Colonic mucosa (tissue), 4 donors: Measurements from ENCODE around the gene ZNF688. TPM values are rescaled to one million over a fixed set of nuclear protein-coding genes. Genes with fewer than 3 reads are reported as not detected.

Experiments used
- DNase-seq: peaks from one replicate; pipeline ENCODE4 v3.0.0-alpha.2; 2020
- H3K27ac ChIP-seq: fragments of 200-600 bp; one replicate; pipeline ENCODE4 v1.8.0; 2021
- H3K27me3 ChIP-seq: fragments of 200-600 bp; one replicate; pipeline ENCODE4 v1.8.0; 2021
- H3K36me3 ChIP-seq: fragments of 200-600 bp; one replicate; pipeline ENCODE4 v1.8.0; 2021
- H3K4me1 ChIP-seq: fragments of 200-600 bp; one replicate; pipeline ENCODE4 v1.8.0; 2021; ENCODE audit warnings: mild to moderate bottlenecking
- H3K4me3 ChIP-seq: fragments of 200-600 bp; one replicate; pipeline ENCODE4 v1.8.0; 2021
- H3K9ac ChIP-seq, 2 donors: one replicate each; pipeline ENCODE4 v1.7.0; 2013; ENCODE audit warnings: control low read depth in 2 of 2, low read depth in 2 of 2, low read length in 2 of 2
- H3K9me3 ChIP-seq: fragments of 200-600 bp; one replicate; pipeline ENCODE4 v1.8.0; 2021
- intact Hi-C: fragments of 100-400 bp; cut with DNase I; formaldehyde crosslinking; loops from one replicate; pipeline ENCODE4 v1.14.1; 2022
- total RNA-seq, 2 donors: library from RNA; stranded (reverse); fragmentation: NEBNext Ultra II Directional in 1 of 2; extraction: Animal tissue kit (Norgen Biotek cat#: 25700) in 1 of 2; gene quantifications; one replicate each; pipeline ENCODE4 v1.2.1, GENCODE V29; 2021
- TF ChIP-seq, protein P1 (sequence below): fragments of 200-600 bp; IDR thresholded peaks from one replicate; pipeline ENCODE4 v1.8.0; 2022; ENCODE audit warnings: antibody characterized with exemption, mild to moderate bottlenecking
- donor health status: healthy.
- donor health status: DM: no; HTN: no; CAD: no.
- donor health status: DM: no; HTN: no; CAD: no.

Gene ZNF688
- total RNA-seq, 2 donors from 2014 or later = 13.1 to 14.3 TPM

DNA sequence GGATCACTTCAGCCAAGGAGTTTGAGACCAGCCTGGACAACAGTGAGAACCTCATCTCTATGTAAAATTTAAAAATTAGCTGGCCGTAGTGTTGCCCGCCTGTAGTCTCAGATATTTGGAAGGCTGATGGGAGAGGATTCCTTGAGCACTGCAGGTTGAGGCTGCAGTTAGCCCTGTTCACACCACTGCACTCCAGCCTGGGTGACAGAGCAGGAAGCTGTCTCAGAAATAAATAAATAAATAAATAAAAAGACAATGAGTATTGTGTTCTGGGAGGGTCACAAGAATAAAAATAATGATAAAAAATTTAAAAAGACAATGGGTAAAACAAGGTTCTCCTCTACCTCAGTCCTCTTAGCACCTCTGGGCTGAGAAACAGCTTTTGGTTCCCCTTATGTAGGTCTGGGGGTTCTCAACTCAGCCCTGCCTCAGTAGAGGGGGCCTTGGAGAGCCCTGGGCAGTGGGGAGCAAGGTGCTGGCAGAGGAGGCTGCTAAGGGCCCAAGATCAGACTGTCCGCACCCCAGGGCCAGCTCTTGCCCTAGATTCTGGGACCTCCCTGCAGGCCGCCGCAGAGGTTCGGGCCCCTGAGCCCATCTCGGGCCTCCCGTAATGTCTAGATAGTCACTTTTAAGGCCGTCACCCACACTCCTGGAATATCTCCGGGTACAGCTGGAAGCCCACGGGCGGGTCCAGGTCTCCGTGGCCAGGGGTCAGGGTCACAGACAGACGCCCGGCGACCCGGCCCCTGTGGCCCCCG is 16.8 kb downstream of the ZNF688 start:
- H3K9me3 ChIP-seq = no peaks in the 10 kb centered on the region
- TF ChIP-seq, protein P1, sequence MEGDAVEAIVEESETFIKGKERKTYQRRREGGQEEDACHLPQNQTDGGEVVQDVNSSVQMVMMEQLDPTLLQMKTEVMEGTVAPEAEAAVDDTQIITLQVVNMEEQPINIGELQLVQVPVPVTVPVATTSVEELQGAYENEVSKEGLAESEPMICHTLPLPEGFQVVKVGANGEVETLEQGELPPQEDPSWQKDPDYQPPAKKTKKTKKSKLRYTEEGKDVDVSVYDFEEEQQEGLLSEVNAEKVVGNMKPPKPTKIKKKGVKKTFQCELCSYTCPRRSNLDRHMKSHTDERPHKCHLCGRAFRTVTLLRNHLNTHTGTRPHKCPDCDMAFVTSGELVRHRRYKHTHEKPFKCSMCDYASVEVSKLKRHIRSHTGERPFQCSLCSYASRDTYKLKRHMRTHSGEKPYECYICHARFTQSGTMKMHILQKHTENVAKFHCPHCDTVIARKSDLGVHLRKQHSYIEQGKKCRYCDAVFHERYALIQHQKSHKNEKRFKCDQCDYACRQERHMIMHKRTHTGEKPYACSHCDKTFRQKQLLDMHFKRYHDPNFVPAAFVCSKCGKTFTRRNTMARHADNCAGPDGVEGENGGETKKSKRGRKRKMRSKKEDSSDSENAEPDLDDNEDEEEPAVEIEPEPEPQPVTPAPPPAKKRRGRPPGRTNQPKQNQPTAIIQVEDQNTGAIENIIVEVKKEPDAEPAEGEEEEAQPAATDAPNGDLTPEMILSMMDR = no peak
- H3K9ac ChIP-seq = no peak overlapping the region
- no peak for DNase-seq
- H3K27me3 ChIP-seq = no peaks in the 10 kb centered on the region
- H3K4me3 ChIP-seq = no peak overlapping the region
- H3K36me3 ChIP-seq = no peaks in the 10 kb centered on the region
- H3K27ac ChIP-seq = no peak overlapping the region
- H3K4me1 ChIP-seq = peaks cover 11% of the 10 kb centered on the region
- intact Hi-C loops = no loop called here

DNA sequence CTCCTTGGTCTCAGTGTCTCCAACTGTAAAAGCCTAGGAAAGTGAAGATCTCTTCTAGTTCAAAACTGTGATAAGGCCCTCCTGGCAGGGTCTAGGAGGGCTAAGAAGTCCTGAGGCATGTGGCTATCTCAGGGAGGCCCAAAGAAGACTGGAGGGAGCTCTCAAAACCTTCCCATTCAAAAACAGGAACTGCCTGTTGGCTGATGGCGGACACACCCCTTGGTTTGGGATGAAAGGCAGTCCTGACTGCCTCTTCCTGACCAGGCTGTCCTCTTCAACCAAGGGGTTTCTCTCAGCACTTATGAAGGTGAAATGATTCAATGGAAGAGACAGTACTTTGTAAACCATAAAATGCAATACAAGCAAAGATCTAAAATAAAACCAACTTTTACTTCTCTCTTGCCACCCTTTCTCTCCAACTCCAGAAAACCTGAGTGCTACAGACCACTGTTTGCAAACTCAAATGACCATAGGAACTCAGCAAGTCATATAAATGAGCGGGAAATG is 18.1 kb downstream of the ZNF688 start:
- DNase-seq = no peak
- H3K27ac ChIP-seq = no peak overlapping the region
- no peaks in the 10 kb centered on the region for H3K27me3 ChIP-seq
- H3K4me3 ChIP-seq = no peak overlapping the region
- no peak overlapping the region for H3K9ac ChIP-seq
- intact Hi-C loops = no loop called here
- TF ChIP-seq, protein P1 = no peak
- no peaks in the 10 kb centered on the region for H3K9me3 ChIP-seq
- no peaks in the 10 kb centered on the region for H3K36me3 ChIP-seq
- H3K4me1 ChIP-seq = peaks cover 7% of the 10 kb centered on the region

DNA sequence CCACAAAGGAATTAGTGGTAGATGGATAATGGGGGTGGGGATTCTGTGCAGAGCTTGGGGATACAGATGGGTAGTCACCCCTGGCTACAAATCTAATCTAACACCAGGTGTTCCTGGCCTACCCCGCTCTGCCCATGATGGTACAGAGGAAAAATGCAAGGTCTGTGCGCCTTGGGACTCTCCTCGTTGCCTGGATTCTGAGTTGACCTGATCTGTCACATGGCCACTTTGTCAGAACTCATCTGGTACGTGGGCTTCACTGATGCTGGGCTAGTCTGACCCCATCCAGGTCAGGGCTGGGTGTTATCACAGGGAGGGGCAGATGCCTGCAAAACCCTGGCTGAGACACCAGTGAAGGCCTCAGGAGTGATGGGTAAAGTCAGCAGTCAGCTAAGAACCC is 18.6 kb downstream of the ZNF688 start:
- H3K36me3 ChIP-seq = no peaks in the 10 kb centered on the region
- DNase-seq = no peak
- TF ChIP-seq, protein P1 = no peak
- intact Hi-C loops = no loop called here
- no peaks in the 10 kb centered on the region for H3K27me3 ChIP-seq
- no peak overlapping the region for H3K4me3 ChIP-seq
- H3K4me1 ChIP-seq = peaks cover 7% of the 10 kb centered on the region
- no peak overlapping the region for H3K9ac ChIP-seq
- H3K9me3 ChIP-seq = no peaks in the 10 kb centered on the region
- no peak overlapping the region for H3K27ac ChIP-seq

DNA sequence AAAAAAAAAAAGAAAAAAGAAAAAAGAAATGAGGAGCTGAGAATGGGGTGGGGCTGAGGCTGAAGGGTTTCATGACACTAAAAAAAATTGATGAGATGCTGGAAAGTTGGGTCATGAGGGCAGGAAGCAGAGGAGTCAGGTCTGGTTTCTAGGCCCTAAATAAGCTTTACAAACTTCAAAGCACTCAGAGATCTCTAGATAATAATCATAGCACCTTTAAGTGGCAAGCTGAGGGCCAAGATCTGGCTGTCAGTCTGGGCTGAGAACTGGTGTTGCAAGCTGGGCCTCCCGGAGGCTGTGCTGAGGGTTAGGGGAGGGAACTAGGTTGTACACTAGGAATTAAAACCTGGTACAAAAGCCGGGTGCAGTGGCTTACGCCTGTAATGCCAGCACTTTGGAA is 19.7 kb downstream of the ZNF688 start:
- intact Hi-C loops = no loop called here
- no peak overlapping the region for H3K27ac ChIP-seq
- no peak overlapping the region for H3K9ac ChIP-seq
- H3K27me3 ChIP-seq = no peaks in the 10 kb centered on the region
- H3K4me1 ChIP-seq = peaks cover 4% of the 10 kb centered on the region
- H3K9me3 ChIP-seq = no peaks in the 10 kb centered on the region
- DNase-seq = no peak
- H3K4me3 ChIP-seq = no peak overlapping the region
- TF ChIP-seq, protein P1 = no peak
- no peaks in the 10 kb centered on the region for H3K36me3 ChIP-seq

DNA sequence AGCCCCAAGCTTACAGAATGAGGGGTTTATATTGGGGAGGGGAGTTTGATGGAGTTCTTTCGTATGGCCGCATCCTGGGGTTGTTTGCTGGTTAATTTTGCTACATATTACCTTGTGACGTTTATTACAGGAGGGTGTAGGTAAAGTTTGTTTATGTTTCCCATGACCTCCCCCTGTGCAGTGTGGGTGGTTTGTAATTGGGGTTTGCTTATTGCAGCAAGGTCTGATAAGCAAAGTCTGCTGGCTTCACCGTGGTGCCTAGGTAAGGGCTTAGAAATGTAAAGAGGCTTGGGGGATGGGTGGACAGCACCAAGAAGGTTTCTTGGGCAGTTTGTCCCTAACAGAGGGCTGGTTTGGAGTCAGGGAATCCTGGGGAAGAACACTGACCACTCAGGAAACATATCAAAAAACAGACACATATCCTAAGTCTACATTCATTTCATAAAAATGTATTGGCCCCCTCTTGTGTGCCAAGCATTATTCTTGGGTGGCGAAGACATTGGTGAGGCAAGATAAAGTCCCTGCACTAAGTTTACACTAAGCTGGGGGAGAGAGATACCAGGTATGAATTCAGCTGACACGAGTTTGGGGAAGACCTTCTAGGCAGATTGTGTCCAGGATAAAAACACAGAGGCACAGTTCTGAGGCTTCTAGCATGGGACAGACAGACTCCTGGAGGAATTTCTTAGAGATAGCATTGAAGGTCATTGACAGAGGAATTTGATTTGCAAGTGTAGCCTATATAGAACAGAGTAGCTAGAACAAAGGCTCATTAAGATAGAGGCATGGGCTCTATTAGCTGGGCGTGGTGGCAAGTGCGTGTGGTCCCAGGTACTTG is 22.9 kb downstream of the ZNF688 start:
- Histone ChIP-seq H3K9ac (no peak overlapping the region), H3K36me3 (no peaks in the 10 kb centered on the region), H3K4me1 (no peaks in the 10 kb centered on the region), H3K27me3 (no peaks in the 10 kb centered on the region), H3K27ac (peak overlapping the region; percentile 44), H3K4me3 (no peak overlapping the region), H3K9me3 (no peaks in the 10 kb centered on the region)
- TF ChIP-seq, protein P1 = no peak
- intact Hi-C loops = no loop called here
- DNase-seq = peak; percentile 41
